Neural progenitor cell (in vitro differentiated cells): ENCODE measurements around the gene VPS35. TPM values are rescaled to one million over a fixed set of nuclear protein-coding genes. Genes with fewer than 3 reads are reported as not detected.

ENCODE experiments used
- DNase-seq: peaks from one replicate; pipeline ENCODE4 v3.0.0-alpha.2; 2016; ENCODE audit warnings: low spot score
- H2AFZ ChIP-seq: fragments of 200-600 bp; sonication (generic); replicated peaks from 2 replicates; pipeline ENCODE4 v1.6.1; 2016; ENCODE audit warnings: antibody characterized with exemption
- H3F3A ChIP-seq: fragments of 200-600 bp; sonication (generic); 2 replicates; pipeline ENCODE4 v1.6.1; 2016; ENCODE audit warnings: antibody characterized with exemption, low read depth
- H3K27ac ChIP-seq: fragments of 200-600 bp; sonication (generic); 2 replicates; pipeline ENCODE4 v1.5.1; 2016; ENCODE audit warnings: mild to moderate bottlenecking
- H3K27me3 ChIP-seq: fragments of 200-600 bp; sonication (generic); 2 replicates; pipeline ENCODE4 v1.6.1; 2016; ENCODE audit warnings: mild to moderate bottlenecking, moderate library complexity
- H3K36me3 ChIP-seq: fragments of 200-600 bp; sonication (generic); 2 replicates; pipeline ENCODE4 v1.5.1; 2016
- H3K4me1 ChIP-seq: fragments of 200-600 bp; sonication (generic); 2 replicates; pipeline ENCODE4 v1.6.1; 2016; ENCODE audit warnings: mixed run types
- H3K4me2 ChIP-seq: fragments of 200-600 bp; sonication (generic); 2 replicates; pipeline ENCODE4 v1.6.1; 2016
- H3K4me3 ChIP-seq: fragments of 200-600 bp; sonication (generic); 2 replicates; pipeline ENCODE4 v1.5.1; 2016
- H3K79me2 ChIP-seq: fragments of 200-600 bp; sonication (generic); 2 replicates; pipeline ENCODE4 v1.6.1; 2016; ENCODE audit warnings: low read depth
- H3K9ac ChIP-seq: fragments of 200-600 bp; sonication (generic); 2 replicates; pipeline ENCODE4 v1.6.1; 2016
- H3K9me3 ChIP-seq: fragments of 200-600 bp; sonication (generic); 2 replicates; pipeline ENCODE4 v1.5.1; 2016; ENCODE audit warnings: low read depth
- H4K20me1 ChIP-seq: fragments of 200-600 bp; sonication (generic); 2 replicates; pipeline ENCODE4 v1.6.1; 2016; ENCODE audit warnings: low read depth
- H3K27ac Mint-ChIP-seq: 3 replicates; pipeline ENCODE4 v1.8.0; 2021; ENCODE audit warnings: mixed read lengths
- H3K27me3 Mint-ChIP-seq: 2 replicates; pipeline ENCODE4 v1.8.0; 2022; ENCODE audit warnings: low read depth, mild to moderate bottlenecking, inconsistent platforms, moderate library complexity, mixed read lengths; ENCODE audit not compliant: insufficient read depth
- H3K36me3 Mint-ChIP-seq: 3 replicates; pipeline ENCODE4 v1.8.0; 2021; ENCODE audit warnings: mixed read lengths
- H3K4me1 Mint-ChIP-seq: 3 replicates; pipeline ENCODE4 v1.8.0; 2021; ENCODE audit warnings: mixed read lengths
- H3K4me3 Mint-ChIP-seq: 3 replicates; pipeline ENCODE4 v1.8.0; 2021; ENCODE audit warnings: mild to moderate bottlenecking, moderate library complexity, mixed read lengths
- H3K9me3 Mint-ChIP-seq: 3 replicates; pipeline ENCODE4 v1.8.0; 2020; ENCODE audit warnings: mixed read lengths
- EZH2 ChIP-seq: fragments of 200-600 bp; sonication (generic); IDR thresholded peaks from 2 replicates; pipeline ENCODE4 v1.6.1; 2017; ENCODE audit warnings: antibody characterized with exemption, mild to moderate bottlenecking, moderate library complexity
- EZH2phosphoT487 ChIP-seq: fragments of 200-600 bp; sonication (generic); IDR thresholded peaks from 2 replicates; pipeline ENCODE4 v1.6.1; 2017; ENCODE audit warnings: antibody characterized with exemption
- total RNA-seq: library from RNA; depleted of rRNA; stranded (reverse); fragments of >200 nt; gene quantifications from 2 replicates; pipeline ENCODE4 v1.2.3, GENCODE V29; 2015; ENCODE audit warnings: low replicate concordance
- TF ChIP-seq, protein P1 (sequence below): fragments of 200-600 bp; sonication (generic); IDR thresholded peaks from 2 replicates; pipeline ENCODE4 v1.5.1; 2017; ENCODE audit warnings: antibody characterized with exemption, mild to moderate bottlenecking

The VPS35 gene
- total RNA-seq, 1 donor from 2014 or later = 115 TPM

- peaks cover 4% of the 10 kb centered on the region for H3K27me3 Mint-ChIP-seq
- Histone ChIP-seq H3K27me3 (no peaks in the 10 kb centered on the region), H3K9me3 (no peaks in the 10 kb centered on the region), H2AFZ (no peak overlapping the region), H3K36me3 (no peaks in the 10 kb centered on the region), H4K20me1 (no peaks in the 10 kb centered on the region), H3K79me2 (no peaks in the 10 kb centered on the region), H3K27ac (no peak overlapping the region), H3F3A (no peaks in the 10 kb centered on the region), H3K4me1 (no peaks in the 10 kb centered on the region), H3K4me2 (no peak overlapping the region), H3K9ac (no peak overlapping the region), H3K4me3 (no peak overlapping the region)
- TF ChIP-seq, protein P1, sequence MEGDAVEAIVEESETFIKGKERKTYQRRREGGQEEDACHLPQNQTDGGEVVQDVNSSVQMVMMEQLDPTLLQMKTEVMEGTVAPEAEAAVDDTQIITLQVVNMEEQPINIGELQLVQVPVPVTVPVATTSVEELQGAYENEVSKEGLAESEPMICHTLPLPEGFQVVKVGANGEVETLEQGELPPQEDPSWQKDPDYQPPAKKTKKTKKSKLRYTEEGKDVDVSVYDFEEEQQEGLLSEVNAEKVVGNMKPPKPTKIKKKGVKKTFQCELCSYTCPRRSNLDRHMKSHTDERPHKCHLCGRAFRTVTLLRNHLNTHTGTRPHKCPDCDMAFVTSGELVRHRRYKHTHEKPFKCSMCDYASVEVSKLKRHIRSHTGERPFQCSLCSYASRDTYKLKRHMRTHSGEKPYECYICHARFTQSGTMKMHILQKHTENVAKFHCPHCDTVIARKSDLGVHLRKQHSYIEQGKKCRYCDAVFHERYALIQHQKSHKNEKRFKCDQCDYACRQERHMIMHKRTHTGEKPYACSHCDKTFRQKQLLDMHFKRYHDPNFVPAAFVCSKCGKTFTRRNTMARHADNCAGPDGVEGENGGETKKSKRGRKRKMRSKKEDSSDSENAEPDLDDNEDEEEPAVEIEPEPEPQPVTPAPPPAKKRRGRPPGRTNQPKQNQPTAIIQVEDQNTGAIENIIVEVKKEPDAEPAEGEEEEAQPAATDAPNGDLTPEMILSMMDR = peak; percentile 11
- TF ChIP-seq EZH2phosphoT487 (no peak), EZH2 (no peak)
- no peaks in the 10 kb centered on the region for H3K36me3 Mint-ChIP-seq
- no peak for DNase-seq
- peaks cover 14% of the 10 kb centered on the region for H3K9me3 Mint-ChIP-seq
- H3K27ac Mint-ChIP-seq = no peak overlapping the region
- peaks cover 2% of the 10 kb centered on the region for H3K4me1 Mint-ChIP-seq
- no peak overlapping the region for H3K4me3 Mint-ChIP-seq
Measured at GRCh38 chr16:46648656-46649055, 40.3 kb downstream of the VPS35 start.

DNA sequence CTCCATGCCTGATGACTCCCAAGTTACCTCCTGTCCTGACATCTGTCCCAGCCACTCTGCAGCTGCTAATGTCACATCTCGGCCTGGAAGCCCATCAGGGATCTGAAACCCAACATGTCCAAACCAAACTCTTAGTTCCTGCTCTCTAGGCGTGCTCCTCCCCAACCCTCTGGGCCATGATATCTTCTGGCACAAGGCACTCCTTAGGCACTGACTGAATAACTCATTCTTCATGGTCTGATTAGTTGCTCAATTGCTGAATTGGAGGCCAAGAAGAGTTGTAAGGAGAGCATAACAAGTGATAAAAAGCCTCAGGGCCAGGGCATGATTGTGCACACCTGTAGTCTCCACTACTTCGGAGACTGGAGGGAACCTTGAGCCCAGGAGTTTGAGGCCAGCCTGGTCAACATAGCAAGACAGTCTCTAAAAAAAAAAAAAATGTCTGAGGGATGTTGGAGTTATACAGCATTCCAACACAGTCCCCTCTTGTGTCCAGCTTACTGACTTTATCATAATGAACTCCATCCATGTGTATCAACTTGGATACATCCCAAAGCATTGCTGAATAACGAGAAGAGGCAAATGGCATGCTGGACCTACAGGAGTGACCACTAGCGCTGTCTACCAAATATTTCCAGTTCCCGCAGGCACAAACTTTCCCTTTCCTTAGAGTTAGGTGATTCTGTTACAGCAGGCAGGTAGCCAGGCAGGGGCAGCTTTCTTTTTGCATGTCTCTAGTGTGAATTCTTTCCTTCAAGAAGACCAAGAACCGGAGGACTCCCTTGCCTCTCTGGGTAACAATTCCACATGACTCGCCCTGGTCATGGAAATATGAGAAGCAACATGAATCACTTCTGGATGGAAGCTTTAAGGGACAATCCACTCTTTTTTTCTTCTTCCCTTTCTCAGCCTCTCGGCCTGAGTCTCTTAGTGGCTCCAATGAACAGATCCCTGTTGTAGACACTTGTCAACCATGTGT, 49.7 kb downstream of the VPS35 start:
- no peaks in the 10 kb centered on the region for H3K9me3 ChIP-seq
- Mint-ChIP-seq H3K36me3 (no peaks in the 10 kb centered on the region), H3K4me3 (peak overlapping the region; percentile 23), H3K4me1 (no peaks in the 10 kb centered on the region), H3K27ac (no peak overlapping the region), H3K27me3 (no peaks in the 10 kb centered on the region), H3K9me3 (peaks cover 15% of the 10 kb centered on the region)
- H2AFZ ChIP-seq = no peak overlapping the region
- no peaks in the 10 kb centered on the region for H3F3A ChIP-seq
- no peak for DNase-seq
- H4K20me1 ChIP-seq = no peaks in the 10 kb centered on the region
- TF ChIP-seq EZH2phosphoT487 = no peak
- H3K9ac ChIP-seq = no peak overlapping the region
- no peak overlapping the region for H3K27ac ChIP-seq
- no peaks in the 10 kb centered on the region for H3K4me1 ChIP-seq
- H3K27me3 ChIP-seq = peaks cover 17% of the 10 kb centered on the region
- no peak overlapping the region for H3K4me2 ChIP-seq
- H3K4me3 ChIP-seq = no peak overlapping the region
- H3K36me3 ChIP-seq = no peaks in the 10 kb centered on the region
- no peaks in the 10 kb centered on the region for H3K79me2 ChIP-seq

DNA sequence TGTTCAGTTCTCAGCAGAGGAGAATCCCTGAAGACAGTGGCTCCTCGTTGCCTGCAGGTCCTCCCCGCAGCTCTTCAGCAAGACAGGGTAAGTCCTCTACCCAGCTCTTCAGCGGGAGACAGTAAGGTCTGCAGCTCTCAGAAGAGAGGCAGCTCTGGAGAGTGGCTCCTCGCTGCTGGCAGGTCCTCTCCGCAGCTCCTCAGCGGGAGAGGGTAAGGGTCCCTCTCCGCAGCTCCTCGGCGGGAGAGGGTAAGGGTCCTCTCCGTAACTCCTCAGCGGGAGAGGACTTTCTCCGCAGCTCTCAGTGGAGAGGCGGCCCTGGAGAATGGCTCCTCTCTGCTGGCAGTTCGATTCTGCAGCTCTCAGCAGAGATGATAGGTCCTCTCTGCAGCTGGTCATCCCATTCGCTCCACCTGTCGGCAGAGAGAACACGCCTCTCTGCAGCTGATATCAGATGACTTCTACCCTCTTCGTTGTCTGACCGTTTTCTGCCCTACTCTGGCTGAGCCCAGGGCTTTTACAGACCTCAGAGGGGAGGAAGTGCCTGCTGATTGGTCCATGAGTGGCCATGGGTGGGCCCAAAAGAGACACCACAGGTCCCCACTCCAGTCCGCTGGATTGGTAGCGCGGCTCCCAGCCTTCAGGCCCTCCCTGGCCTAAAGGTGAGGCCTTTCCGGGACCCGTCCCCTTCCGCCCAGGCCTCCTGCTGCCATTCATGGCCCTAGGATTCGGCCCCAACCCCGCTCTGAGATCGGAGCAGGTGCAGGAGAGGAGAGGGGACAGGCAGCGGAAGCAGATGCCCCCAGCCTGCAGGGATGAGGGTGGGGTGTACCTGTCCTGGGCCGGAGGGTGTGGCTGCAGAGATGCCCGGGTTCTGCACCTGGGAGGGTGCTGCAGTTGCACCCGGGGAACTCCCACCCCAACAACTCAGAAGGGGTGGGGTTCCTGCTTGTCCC, 55.9 kb downstream of the VPS35 start:
- peaks cover 4% of the 10 kb centered on the region for H3K9me3 Mint-ChIP-seq

More for the DNA sequence above, 55.9 kb downstream of the VPS35 start:
- no peaks in the 10 kb centered on the region for H3K79me2 ChIP-seq
- H3F3A ChIP-seq = peaks cover 15% of the 10 kb centered on the region
- H3K27me3 Mint-ChIP-seq = peaks cover 2% of the 10 kb centered on the region
- H3K4me3 Mint-ChIP-seq = peak overlapping the region; percentile 60
- H3K4me1 Mint-ChIP-seq = peaks cover 19% of the 10 kb centered on the region
- H4K20me1 ChIP-seq = no peaks in the 10 kb centered on the region
- H3K9ac ChIP-seq = no peak overlapping the region
- H3K27me3 ChIP-seq = peaks cover 22% of the 10 kb centered on the region
- peaks cover 9% of the 10 kb centered on the region for H3K4me1 ChIP-seq
- no peaks in the 10 kb centered on the region for H3K36me3 Mint-ChIP-seq
- DNase-seq = peak; percentile 76
- peak overlapping the region; percentile 55 for H3K4me3 ChIP-seq
- peak overlapping the region; percentile 95 for H2AFZ ChIP-seq
- H3K9me3 ChIP-seq = no peaks in the 10 kb centered on the region
- TF ChIP-seq, protein P1 = no peak
- peak overlapping the region; percentile 84 for H3K4me2 ChIP-seq
- no peaks in the 10 kb centered on the region for H3K36me3 ChIP-seq
- no peak overlapping the region for H3K27ac Mint-ChIP-seq
- H3K27ac ChIP-seq = no peak overlapping the region
